Right lobe of liver (tissue), 6 donors: ENCODE results near the gene COL25A1. TPM values are rescaled to one million over a fixed set of nuclear protein-coding genes. Genes with fewer than 3 reads are reported as not detected.

ENCODE experiments used
- ATAC-seq, 4 donors: fragments of 200-7000 bp; cut with Tn5 transposase; one replicate each; pipeline ENCODE4 v1.9.1; 2020; ENCODE audit warnings: mild to moderate bottlenecking in 4 of 4, moderate library complexity in 4 of 4
- DNase-seq, 3 donors: peaks; one replicate each; pipeline ENCODE4 v3.0.0-alpha.2; 2020
- H3K27ac ChIP-seq, 3 donors: fragments of 200-600 bp; one replicate each; pipeline ENCODE4 v1.8.0; 2022
- H3K27me3 ChIP-seq, 2 donors: fragments of 200-600 bp; one replicate each; pipeline ENCODE4 v1.8.0; 2022
- H3K36me3 ChIP-seq, 4 donors: fragments of 200-600 bp; sonication (generic) in 1 of 4; one replicate each; pipeline versions ENCODE4 v1.5.1 to v1.8.0; 2017 to 2022; ENCODE audit warnings: control low read depth in 1 of 4
- H3K4me1 ChIP-seq, 4 donors: fragments of 200-600 bp; sonication (generic) in 1 of 4; one replicate each; pipeline versions ENCODE4 v1.5.1 to v1.8.0; 2017 to 2022; ENCODE audit warnings: control low read depth in 1 of 4
- H3K4me3 ChIP-seq, 3 donors: fragments of 200-600 bp; one replicate each; pipeline ENCODE4 v1.8.0; 2022
- H3K9me3 ChIP-seq, 4 donors: fragments of 200-600 bp; sonication (generic) in 1 of 4; one replicate each; pipeline versions ENCODE4 v1.5.1 to v1.8.0; 2017 to 2022; ENCODE audit warnings: control low read depth in 1 of 4
- CTCF ChIP-seq, 4 donors: fragments of 200-600 bp in 3 of 4; fragments of 450-650 bp in 1 of 4; IDR thresholded peaks; one replicate each; pipeline versions ENCODE4 v1.5.1 to v1.8.0; 2016 to 2022; ENCODE audit warnings: antibody characterized with exemption in 4 of 4, mild to moderate bottlenecking in 2 of 4
- POLR2A ChIP-seq: fragments of 450-650 bp; IDR thresholded peaks from one replicate; pipeline ENCODE4 v1.6.1; 2017; ENCODE audit warnings: antibody characterized with exemption, mild to moderate bottlenecking
- WGBS: methylation state at CpG from one replicate; pipeline ENCODE4 v1.1.6; 2018; ENCODE audit warnings: low coverage, low lambda C conversion rate; ENCODE audit not compliant: insufficient coverage; ENCODE audit errors: missing lambda C conversion rate; 5-methylcytosine and 5-hydroxymethylcytosine counted together
- intact Hi-C, 2 donors: fragments of 100-400 bp; cut with DNase I; formaldehyde crosslinking; loops; one replicate each; pipeline versions ENCODE4 v1.11.2 to v1.14.1; 2022
- total RNA-seq, 6 experiments: library from RNA; depleted of rRNA in 2 of 6; stranded (reverse); fragments of >200 nt in 2 of 6; fragmentation: NEBNext Ultra II Directional in 3 of 6; extraction: Animal tissue kit (Norgen Biotek cat#: 25700) in 3 of 6; gene quantifications; one replicate each; pipeline versions ENCODE4 v1.1.0 to v1.2.4, GENCODE V29; 2016 to 2023
- donor health status: DM: no; HTN: yes; CAD: no.
- donor health status: DM: no; HTN: no; CAD: no.
- donor health status: DM: no; HTN: no; CAD: no.
- donor health status: DM: no; HTN: yes; CAD: no.
- donor health status: DM: no; HTN: yes; CAD: no.

COL25A1 gene
- total RNA-seq, 6 experiments from 2014 or later = 0.06 to 4.8 (median 1.3) TPM

GRCh38 chr4:108885211-108885610, 417.2 kb downstream of the COL25A1 start:
- intact Hi-C loops = no loop called here
- WGBS = 4% methylated on average over 1 of the region's 1 CpG
- ATAC-seq = no peak
- Histone ChIP-seq H3K9me3 (no peaks in the 10 kb centered on the region), H3K27ac (no peak overlapping the region), H3K27me3 (no peaks in the 10 kb centered on the region), H3K36me3 (no peaks in the 10 kb centered on the region), H3K4me1 (no peaks in the 10 kb centered on the region), H3K4me3 (no peak overlapping the region)
- DNase-seq = no peak
- TF ChIP-seq CTCF (IDR thresholded peaks at IDR 0.05) (no peak), POLR2A (no peak)

- no peak for ATAC-seq
- no peaks in the 10 kb centered on the region for H3K9me3 ChIP-seq
- no peak overlapping the region for H3K27ac ChIP-seq
- no peaks in the 10 kb centered on the region for H3K36me3 ChIP-seq
- intact Hi-C loops = no loop called here
- H3K4me1 ChIP-seq = no peaks in the 10 kb centered on the region
- no peak for TF ChIP-seq CTCF (IDR thresholded peaks at IDR 0.05)
- no peak for TF ChIP-seq POLR2A
- no peak for DNase-seq
- H3K27me3 ChIP-seq = no peaks in the 10 kb centered on the region
- H3K4me3 ChIP-seq = no peak overlapping the region
Observed at GRCh38 chr4:108884596-108884995, 417.9 kb downstream of the COL25A1 start.

- DNase-seq = no peak
- Histone ChIP-seq H3K4me3 (no peak overlapping the region), H3K9me3 (no peaks in the 10 kb centered on the region), H3K4me1 (no peaks in the 10 kb centered on the region), H3K36me3 (no peaks in the 10 kb centered on the region), H3K27ac (no peak overlapping the region), H3K27me3 (no peaks in the 10 kb centered on the region)
- intact Hi-C loops = no loop called here
- no peak for TF ChIP-seq CTCF (IDR thresholded peaks at IDR 0.05)
- TF ChIP-seq POLR2A = no peak
- WGBS = 45% methylated on average over 3 of the region's 4 CpGs
- no peak for ATAC-seq
Observed at GRCh38 chr4:108881986-108882385, 420.5 kb downstream of the COL25A1 start.

GRCh38 chr4:108881190-108881589, 421.3 kb downstream of the COL25A1 start:
- ATAC-seq = no peak
- Histone ChIP-seq H3K9me3 (no peaks in the 10 kb centered on the region), H3K4me3 (no peak overlapping the region), H3K4me1 (no peaks in the 10 kb centered on the region), H3K27me3 (no peaks in the 10 kb centered on the region), H3K36me3 (no peaks in the 10 kb centered on the region), H3K27ac (no peak overlapping the region)
- intact Hi-C loops = no loop called here
- no peak for DNase-seq
- TF ChIP-seq CTCF (IDR thresholded peaks at IDR 0.05) = no peak
- TF ChIP-seq POLR2A = no peak
- WGBS = 60% methylated on average over 3 of the region's 3 CpGs

GRCh38 chr4:108878806-108879205, 423.7 kb downstream of the COL25A1 start:
- Histone ChIP-seq H3K27ac (no peak overlapping the region), H3K4me1 (no peaks in the 10 kb centered on the region), H3K4me3 (no peak overlapping the region), H3K36me3 (no peaks in the 10 kb centered on the region), H3K27me3 (no peaks in the 10 kb centered on the region), H3K9me3 (no peaks in the 10 kb centered on the region)
- ATAC-seq (no peak), DNase-seq (no peak)
- TF ChIP-seq CTCF (IDR thresholded peaks at IDR 0.05) (no peak), POLR2A (no peak)
- intact Hi-C loops = no loop called here
- 26% methylated on average over 3 of the region's 3 CpGs for WGBS
